Trophoblast cell (in vitro differentiated cells and primary cell): ENCODE measurements around the gene ALK.

ENCODE experiments used
- DNase-seq, 2 donors: peaks; one replicate each; pipeline ENCODE4 v3.0.0-alpha.2; 2016
- H2AFZ ChIP-seq: 2 replicates; pipeline ENCODE4 v1.6.1; 2013; ENCODE audit warnings: low read length, moderate library complexity, mild to moderate bottlenecking; ENCODE audit not compliant: insufficient read depth, poor library complexity
- H2AK5ac ChIP-seq: 2 replicates; pipeline ENCODE4 v1.6.1; 2013; ENCODE audit warnings: mild to moderate bottlenecking, low read length
- H2BK120ac ChIP-seq: 2 replicates; pipeline ENCODE4 v1.6.1; 2013; ENCODE audit warnings: low read length, mild to moderate bottlenecking, moderate library complexity; ENCODE audit not compliant: insufficient read depth, poor library complexity
- H2BK12ac ChIP-seq: 2 replicates; pipeline ENCODE4 v1.6.1; 2013; ENCODE audit warnings: mild to moderate bottlenecking, low read length, moderate library complexity
- H2BK5ac ChIP-seq: 2 replicates; pipeline ENCODE4 v1.6.1; 2013; ENCODE audit warnings: low read length, low read depth, moderate library complexity, mild to moderate bottlenecking; ENCODE audit not compliant: poor library complexity
- H3K14ac ChIP-seq: 2 replicates; pipeline ENCODE4 v1.6.1; 2013; ENCODE audit warnings: mild to moderate bottlenecking, low read length
- H3K18ac ChIP-seq: 2 replicates; pipeline ENCODE4 v1.6.1; 2013; ENCODE audit warnings: mild to moderate bottlenecking, low read length
- H3K23ac ChIP-seq: 2 replicates; pipeline ENCODE4 v1.6.1; 2013; ENCODE audit warnings: low read length
- H3K27ac ChIP-seq: 2 replicates; pipeline ENCODE4 v1.5.1; 2013; ENCODE audit warnings: low read depth, mild to moderate bottlenecking, inconsistent platforms, low read length, moderate library complexity
- H3K27me3 ChIP-seq: 2 replicates; pipeline ENCODE4 v1.6.1; 2013; ENCODE audit warnings: inconsistent platforms, mild to moderate bottlenecking, low read length, moderate library complexity; ENCODE audit not compliant: insufficient read depth
- H3K36me3 ChIP-seq, 2 experiments: 1 replicate in 1 of 2; 2 replicates in 1 of 2; pipeline ENCODE4 v1.6.1; 2013; ENCODE audit warnings: low read length in 2 of 2, mild to moderate bottlenecking in 2 of 2, moderate library complexity in 1 of 2; ENCODE audit not compliant: insufficient read depth in 2 of 2, control insufficient read depth in 1 of 2
- H3K4ac ChIP-seq: 2 replicates; pipeline ENCODE4 v1.6.1; 2013; ENCODE audit warnings: low read depth, mild to moderate bottlenecking, low read length, moderate library complexity
- H3K4me1 ChIP-seq, 2 experiments: 1 replicate in 1 of 2; 2 replicates in 1 of 2; pipeline ENCODE4 v1.6.1; 2013; ENCODE audit warnings: low read length in 2 of 2, mild to moderate bottlenecking in 2 of 2, moderate library complexity in 1 of 2; ENCODE audit not compliant: insufficient read depth in 2 of 2, control insufficient read depth in 1 of 2
- H3K4me2 ChIP-seq: 2 replicates; pipeline ENCODE4 v1.6.1; 2013; ENCODE audit warnings: inconsistent platforms, mild to moderate bottlenecking, low read length, moderate library complexity
- H3K4me3 ChIP-seq: 2 replicates; pipeline ENCODE4 v1.5.1; 2013; ENCODE audit warnings: mild to moderate bottlenecking, low read depth, low read length, inconsistent platforms
- H3K79me1 ChIP-seq: one replicate; pipeline ENCODE4 v1.6.1; 2013; ENCODE audit warnings: low read length
- H3K79me2 ChIP-seq: 2 replicates; pipeline ENCODE4 v1.6.1; 2013; ENCODE audit warnings: low read length, mild to moderate bottlenecking; ENCODE audit not compliant: control insufficient read depth, insufficient read depth, poor library complexity
- H3K9ac ChIP-seq: 2 replicates; pipeline ENCODE4 v1.6.1; 2013; ENCODE audit warnings: mild to moderate bottlenecking, low read length
- H3K9me3 ChIP-seq: 2 replicates; pipeline ENCODE4 v1.6.1; 2013; ENCODE audit warnings: low read depth, mild to moderate bottlenecking, control low read depth, inconsistent platforms, low read length; ENCODE audit not compliant: insufficient read depth
- H4K12ac ChIP-seq: 2 replicates; pipeline ENCODE4 v1.6.1; 2013; ENCODE audit warnings: low read depth, mild to moderate bottlenecking, low read length, moderate library complexity
- H4K8ac ChIP-seq: 2 replicates; pipeline ENCODE4 v1.6.1; 2013; ENCODE audit warnings: low read depth, mild to moderate bottlenecking, low read length, moderate library complexity
- H4K91ac ChIP-seq: one replicate; pipeline ENCODE4 v1.6.1; 2013; ENCODE audit warnings: low read depth, mild to moderate bottlenecking, low read length, moderate library complexity
- WGBS: extraction: QIAGEN DNeasy Blood & Tissue Kit; methylation state at CpG from one replicate; pipeline ENCODE4 v1.1.7; 2013; ENCODE audit warnings: missing lambda C conversion rate; ENCODE audit not compliant: insufficient read length, insufficient coverage; ENCODE audit errors: extremely low coverage; 5-methylcytosine and 5-hydroxymethylcytosine counted together

Gene ALK

DNA sequence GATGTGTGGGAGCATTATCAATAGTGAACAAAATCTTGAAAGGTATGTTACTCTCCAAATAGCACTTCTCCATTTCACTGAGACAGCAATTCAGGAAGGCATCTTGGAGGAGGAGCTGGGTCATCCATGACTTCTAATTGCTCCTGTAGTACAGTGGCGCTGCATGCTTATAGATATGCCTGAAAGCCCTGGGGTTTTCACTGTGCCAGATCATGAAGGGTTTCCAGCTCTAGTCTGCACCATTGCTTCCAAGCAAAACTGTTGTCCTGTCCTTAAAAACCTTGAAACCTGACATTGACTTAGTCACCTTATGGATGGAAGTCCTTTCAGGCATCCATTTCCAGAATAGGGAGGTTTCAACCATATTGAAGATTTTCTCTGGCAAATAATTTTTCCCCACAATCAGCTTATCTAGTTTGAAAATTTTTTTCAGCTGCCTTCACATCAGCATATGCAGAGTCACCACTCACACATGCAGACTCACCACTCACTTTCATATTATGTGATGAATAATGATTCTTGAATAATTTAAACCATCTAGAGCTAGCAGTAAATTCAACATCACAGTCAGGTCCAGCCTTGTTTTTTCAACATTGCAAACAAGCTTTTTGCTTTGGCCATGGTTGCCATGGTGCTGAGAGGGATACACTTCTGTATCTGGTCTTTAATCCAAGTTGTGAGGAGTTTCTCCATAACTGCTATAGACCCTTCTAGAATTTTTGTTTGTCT is 509.0 kb downstream of the ALK start:
- Histone ChIP-seq H3K14ac (no peak overlapping the region), H3K4me3 (no peak overlapping the region), H3K79me2 (no peaks in the 10 kb centered on the region), H3K27ac (no peak overlapping the region), H3K4me1 (no peaks in the 10 kb centered on the region), H3K4ac (no peak overlapping the region), H3K23ac (no peak overlapping the region), H2BK12ac (no peak overlapping the region), H2BK120ac (no peak overlapping the region), H3K79me1 (no peaks in the 10 kb centered on the region), H2AK5ac (no peak overlapping the region), H3K9me3 (no peaks in the 10 kb centered on the region), H3K9ac (no peak overlapping the region), H3K4me2 (no peak overlapping the region), H3K27me3 (no peaks in the 10 kb centered on the region), H4K12ac (no peak overlapping the region), H3K18ac (no peak overlapping the region), H4K8ac (no peak overlapping the region), H3K36me3 (no peaks in the 10 kb centered on the region), H4K91ac (no peak overlapping the region), H2AFZ (no peak overlapping the region), H2BK5ac (no peak overlapping the region)
- DNase-seq: no peak
- WGBS: no CpG with 5 or more reads among the region's 1 CpG

DNA sequence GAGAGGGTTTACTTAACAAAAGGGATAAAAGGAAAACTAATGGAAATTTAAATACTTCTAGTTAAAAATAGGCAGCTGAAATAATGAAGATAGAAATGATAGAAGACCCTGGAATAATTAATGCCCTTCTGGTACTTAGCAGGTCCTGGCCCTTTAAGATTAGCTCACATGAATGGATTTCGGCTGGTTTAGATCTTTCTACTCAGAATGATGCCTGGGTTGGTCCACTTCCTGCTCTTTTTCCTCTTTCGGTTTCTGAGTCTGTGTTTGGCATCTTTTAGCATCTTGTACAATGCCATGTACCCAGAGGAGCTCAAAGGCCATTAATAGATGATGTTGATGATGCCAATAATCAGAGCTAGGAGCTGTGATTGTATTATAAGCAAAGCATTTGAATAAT is 515.7 kb downstream of the ALK start:
- H2BK120ac ChIP-seq: no peak overlapping the region
- H3K4me1 ChIP-seq: peaks cover 0 to 3% of the 10 kb centered on the region in 2 experiments
- H3K27ac ChIP-seq: no peak overlapping the region
- H3K9ac ChIP-seq: no peak overlapping the region
- H2AFZ ChIP-seq: no peak overlapping the region
- no peaks in the 10 kb centered on the region for H3K9me3 ChIP-seq
- H3K23ac ChIP-seq: no peak overlapping the region
- H3K36me3 ChIP-seq: no peaks in the 10 kb centered on the region
- H3K4me3 ChIP-seq: no peak overlapping the region
- no peak overlapping the region for H3K14ac ChIP-seq
- no peak overlapping the region for H3K4ac ChIP-seq
- H3K4me2 ChIP-seq: no peak overlapping the region
- no peak overlapping the region for H2BK12ac ChIP-seq
- H4K91ac ChIP-seq: no peak overlapping the region
- H2AK5ac ChIP-seq: no peak overlapping the region
- H2BK5ac ChIP-seq: no peak overlapping the region
- H4K12ac ChIP-seq: no peak overlapping the region
- no peak for DNase-seq
- no peaks in the 10 kb centered on the region for H3K79me2 ChIP-seq
- no CpG with 5 or more reads among the region's 2 CpGs for WGBS
- H3K27me3 ChIP-seq: no peaks in the 10 kb centered on the region
- no peaks in the 10 kb centered on the region for H3K79me1 ChIP-seq
- no peak overlapping the region for H4K8ac ChIP-seq
- no peak overlapping the region for H3K18ac ChIP-seq

DNA sequence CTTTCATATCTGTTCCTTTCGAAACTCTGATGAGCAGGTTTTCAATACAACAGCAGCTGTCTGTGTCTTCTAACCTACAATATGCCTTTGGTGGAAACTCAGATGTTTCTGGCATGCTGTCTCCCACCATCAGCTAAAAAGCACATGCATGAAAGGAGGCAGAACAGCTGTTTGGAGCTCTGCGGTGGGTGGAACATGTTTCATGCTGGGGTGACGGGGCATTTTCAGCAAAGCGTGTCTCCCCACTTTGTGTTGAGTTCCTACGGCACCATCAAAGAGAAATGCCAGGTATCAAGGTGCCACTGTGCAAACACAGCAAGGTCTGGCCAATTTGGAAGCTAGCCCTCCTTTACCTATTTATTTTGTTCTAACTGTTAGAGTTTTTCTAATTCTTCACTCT is 516.1 kb downstream of the ALK start:
- H3K14ac ChIP-seq: no peak overlapping the region
- H3K4ac ChIP-seq: no peak overlapping the region
- no peak overlapping the region for H4K8ac ChIP-seq
- H3K79me1 ChIP-seq: no peaks in the 10 kb centered on the region
- no peak for DNase-seq
- H3K36me3 ChIP-seq: no peaks in the 10 kb centered on the region
- no peak overlapping the region for H2BK5ac ChIP-seq
- no peaks in the 10 kb centered on the region for H3K79me2 ChIP-seq
- no peak overlapping the region for H3K9ac ChIP-seq
- no peaks in the 10 kb centered on the region for H3K9me3 ChIP-seq
- H2BK12ac ChIP-seq: no peak overlapping the region
- no peaks in the 10 kb centered on the region for H3K27me3 ChIP-seq
- H4K91ac ChIP-seq: no peak overlapping the region
- H3K27ac ChIP-seq: no peak overlapping the region
- no peak overlapping the region for H2BK120ac ChIP-seq
- H3K18ac ChIP-seq: no peak overlapping the region
- H2AK5ac ChIP-seq: no peak overlapping the region
- no peak overlapping the region for H3K4me3 ChIP-seq
- H3K23ac ChIP-seq: no peak overlapping the region
- no CpG with 5 or more reads among the region's 5 CpGs for WGBS
- peaks cover 0 to 3% of the 10 kb centered on the region in 2 experiments for H3K4me1 ChIP-seq
- H3K4me2 ChIP-seq: no peak overlapping the region
- no peak overlapping the region for H2AFZ ChIP-seq
- H4K12ac ChIP-seq: no peak overlapping the region

GRCh38 chr2:29401994-29402393 is 519.4 kb downstream of the ALK start:
- H2BK120ac ChIP-seq: no peak overlapping the region
- H3K36me3 ChIP-seq: no peaks in the 10 kb centered on the region
- no peaks in the 10 kb centered on the region for H3K79me2 ChIP-seq
- H3K4me1 ChIP-seq: peaks cover 0 to 3% of the 10 kb centered on the region in 2 experiments
- no peak overlapping the region for H3K23ac ChIP-seq
- no peak overlapping the region for H3K18ac ChIP-seq
- no peak overlapping the region for H3K4me2 ChIP-seq
- no peak overlapping the region for H4K8ac ChIP-seq
- no peak overlapping the region for H3K4ac ChIP-seq
- no peak overlapping the region for H3K14ac ChIP-seq
- no peak overlapping the region for H2BK12ac ChIP-seq
- no peak overlapping the region for H3K4me3 ChIP-seq
- H2BK5ac ChIP-seq: no peak overlapping the region
- H3K9ac ChIP-seq: no peak overlapping the region
- no peak overlapping the region for H3K27ac ChIP-seq
- WGBS: no CpG with 5 or more reads among the region's 7 CpGs
- no peaks in the 10 kb centered on the region for H3K79me1 ChIP-seq
- H3K9me3 ChIP-seq: no peaks in the 10 kb centered on the region
- H4K12ac ChIP-seq: no peak overlapping the region
- no peak overlapping the region for H2AFZ ChIP-seq
- no peak for DNase-seq
- no peak overlapping the region for H4K91ac ChIP-seq
- H2AK5ac ChIP-seq: no peak overlapping the region
- no peaks in the 10 kb centered on the region for H3K27me3 ChIP-seq
